GM18507 (cell line): ENCODE results near the gene NEK9.
"Not testable (repeated sequence)": the region's sequence is repeated elsewhere in the genome, so short reads cannot be mapped to it uniquely, and the experiment has no call there.

Experiments used
- DNase-seq: peaks from one replicate; pipeline ENCODE4 v3.0.0; 2011; ENCODE audit warnings: low read depth; ENCODE audit not compliant: insufficient read length; ENCODE audit errors: extremely low spot score
- FAIRE-seq: peaks from 2 replicates; lab custom pipeline; 2011; peaks lifted over from hg19 to GRCh38; lab: Jason Lieb, UNC

The NEK9 gene

DNA sequence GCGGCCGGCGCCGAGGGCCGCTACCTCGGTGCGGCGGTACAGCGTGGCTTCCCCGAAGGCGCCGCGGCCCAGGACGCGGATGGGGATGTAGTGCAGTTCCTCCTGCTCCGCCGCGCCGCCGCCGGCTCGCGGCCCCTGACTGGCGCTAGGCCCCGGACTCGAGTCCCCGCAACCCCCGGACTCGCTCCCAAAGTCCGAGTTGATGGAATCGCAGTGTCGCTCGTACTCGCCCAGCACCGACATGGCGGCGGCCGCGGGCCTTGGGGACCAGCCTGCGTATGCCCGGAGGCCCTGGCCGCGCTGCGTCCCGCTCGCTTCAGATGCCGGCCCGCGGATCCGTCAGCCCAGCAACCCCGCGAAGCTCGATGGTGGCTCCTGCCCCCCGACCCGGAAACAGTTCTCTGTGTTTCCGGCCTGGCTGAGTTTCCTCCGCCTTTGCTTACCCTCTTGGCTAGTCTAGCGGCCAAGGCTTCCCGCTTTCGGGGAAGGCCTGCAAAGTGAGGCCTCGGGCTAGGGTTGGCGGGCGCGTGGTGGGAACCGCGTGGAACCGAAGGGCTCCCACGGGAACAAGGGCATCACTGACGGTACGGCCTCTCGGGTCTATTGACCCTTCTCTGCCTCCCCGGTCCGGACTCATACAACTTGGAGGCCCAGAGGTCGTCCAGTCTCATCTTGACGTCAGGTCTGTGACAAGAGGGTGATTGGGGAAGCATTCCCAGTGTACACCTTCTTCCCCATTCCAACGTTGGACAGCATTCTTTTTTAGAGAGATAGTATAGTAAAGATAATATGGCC, at the start of gene NEK9:
NEK9 (minus strand) TSS at position 370 of the 795 bp plus-strand sequence; CDS start at position 243, 127 bp downstream.
- DNase-seq (peak; percentile 79), FAIRE-seq (peak; percentile 80)

DNA sequence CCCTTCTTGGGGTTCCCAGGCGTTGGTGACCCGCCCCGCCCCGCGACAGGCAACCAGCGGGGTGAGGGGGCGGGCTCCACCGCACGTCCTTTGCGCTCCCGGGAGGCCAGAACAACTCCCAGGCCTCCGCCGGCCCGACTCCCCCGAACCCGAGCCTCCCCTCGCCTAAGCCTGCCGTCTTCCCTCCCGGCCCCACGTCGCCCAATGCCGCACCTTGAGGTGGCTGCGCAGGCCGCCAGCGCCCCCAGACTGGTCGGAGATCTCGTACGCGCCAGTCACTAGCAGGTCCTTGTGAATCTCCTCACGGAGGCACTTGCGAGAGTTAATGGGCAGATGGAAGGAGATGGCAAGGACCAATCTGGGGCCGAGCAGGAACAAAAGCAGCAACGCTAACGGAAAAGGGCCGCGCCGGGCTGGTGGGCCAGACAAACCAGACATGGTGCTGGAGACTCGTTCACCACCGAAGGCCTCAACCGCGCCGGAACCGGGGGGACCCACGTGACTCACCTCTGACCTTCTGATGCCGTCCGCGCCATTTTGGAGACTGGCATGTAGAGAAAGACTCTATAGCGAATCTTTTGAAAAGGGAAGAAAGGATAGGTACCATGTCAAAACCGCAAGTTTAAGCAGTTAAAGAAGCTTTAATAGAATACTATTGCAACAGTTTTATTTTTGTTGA, 49.4 kb upstream of the NEK9 start, which contains the start of gene TMED10:
TMED10 (minus strand) TSS at position 471 of the 679 bp plus-strand sequence; CDS start at position 438, 33 bp downstream.
- peak; percentile 71 for DNase-seq
- FAIRE-seq: no peak

DNA sequence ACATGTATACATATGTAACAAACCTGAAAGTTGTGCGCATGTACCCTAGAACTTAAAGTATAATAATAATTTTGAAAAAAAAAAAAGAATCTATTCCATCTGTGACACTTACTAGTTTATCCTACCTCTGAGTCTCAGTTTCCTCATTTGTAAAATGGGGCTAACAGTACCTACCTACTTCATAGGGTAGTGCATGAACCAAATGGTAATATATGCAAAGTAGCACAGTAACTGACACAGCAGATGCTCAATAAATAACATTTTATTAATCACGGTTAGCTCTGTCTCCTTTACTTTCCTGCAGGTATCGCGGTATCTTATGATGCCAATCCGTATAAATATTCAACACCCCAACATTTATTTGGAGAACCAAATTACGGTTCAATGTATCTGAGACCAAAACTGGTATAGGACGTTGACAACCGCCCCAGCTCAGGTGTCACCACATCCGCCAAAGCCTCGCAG, 48.9 kb upstream of the NEK9 start:
- DNase-seq (no peak), FAIRE-seq (no peak)

GRCh38 chr14:75174066-75174465, 47.2 kb upstream of the NEK9 start:
- no peak for FAIRE-seq

GRCh38 chr14:75170772-75171171, 43.9 kb upstream of the NEK9 start:
- DNase-seq (no peak), FAIRE-seq (no peak)

More at GRCh38 chr14:75174066-75174465, 47.2 kb upstream of the NEK9 start:
- DNase-seq: no peak

- FAIRE-seq: no peak
- no peak for DNase-seq
Measured at GRCh38 chr14:75168586-75169335, 41.9 kb upstream of the NEK9 start.

DNA sequence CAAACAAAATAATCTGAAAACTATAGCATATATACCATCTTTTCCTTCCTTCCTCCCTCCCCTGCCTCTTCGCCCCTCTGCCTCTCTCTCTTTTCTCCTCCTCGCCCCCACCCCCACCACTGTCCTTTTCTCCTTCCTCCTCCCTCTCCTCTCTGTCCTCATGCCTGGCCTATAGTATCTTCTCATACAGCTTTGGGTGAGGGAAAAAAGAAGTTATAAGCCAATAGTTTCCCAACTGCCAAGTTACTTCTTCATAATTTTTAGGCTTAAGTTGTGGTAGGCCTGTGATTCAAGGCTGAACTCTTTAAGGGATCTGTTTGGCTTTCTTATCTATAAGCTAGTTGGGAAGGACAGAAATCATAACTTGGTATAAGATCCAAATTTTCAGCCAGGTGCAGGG, 40.5 kb upstream of the NEK9 start:
- DNase-seq: no peak
- no peak for FAIRE-seq

DNA sequence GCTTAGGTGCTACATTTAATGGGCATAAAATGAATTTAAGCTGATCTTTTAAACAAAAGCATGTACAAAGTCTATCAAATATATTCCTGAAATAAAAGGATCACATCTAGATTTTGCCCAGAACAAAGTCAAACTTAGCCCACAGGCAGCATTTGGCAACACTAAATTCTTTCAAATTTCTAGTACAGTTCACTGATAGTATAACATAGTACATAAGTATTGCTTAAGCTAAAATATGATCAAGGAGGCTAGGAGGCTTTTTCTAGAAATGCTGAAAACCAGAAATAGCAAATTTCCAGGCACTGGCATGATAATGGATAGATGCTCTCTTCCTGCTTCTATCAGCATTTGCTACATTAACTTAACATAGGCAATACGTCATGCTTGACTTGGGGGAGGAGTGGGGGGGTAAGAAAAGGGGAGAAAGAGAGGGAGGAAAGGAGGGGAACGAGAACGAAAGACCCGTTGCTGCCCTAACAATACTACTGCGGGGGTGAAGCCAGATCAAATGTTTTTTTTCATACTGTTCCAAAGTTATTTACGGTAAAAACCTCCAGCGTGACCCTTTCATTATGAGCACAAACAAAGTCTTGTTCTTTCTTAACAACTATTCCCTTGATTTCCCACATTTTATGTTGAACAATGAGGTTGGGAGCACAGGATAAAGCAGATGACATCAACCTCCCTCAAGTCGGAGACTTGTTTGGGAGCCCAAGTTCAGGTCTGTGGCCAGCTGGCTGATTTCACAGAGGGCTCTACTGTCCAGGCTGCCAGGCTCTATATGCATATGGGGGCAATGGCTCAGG, 38.9 kb upstream of the NEK9 start:
- FAIRE-seq (no peak), DNase-seq (no peak)

DNA sequence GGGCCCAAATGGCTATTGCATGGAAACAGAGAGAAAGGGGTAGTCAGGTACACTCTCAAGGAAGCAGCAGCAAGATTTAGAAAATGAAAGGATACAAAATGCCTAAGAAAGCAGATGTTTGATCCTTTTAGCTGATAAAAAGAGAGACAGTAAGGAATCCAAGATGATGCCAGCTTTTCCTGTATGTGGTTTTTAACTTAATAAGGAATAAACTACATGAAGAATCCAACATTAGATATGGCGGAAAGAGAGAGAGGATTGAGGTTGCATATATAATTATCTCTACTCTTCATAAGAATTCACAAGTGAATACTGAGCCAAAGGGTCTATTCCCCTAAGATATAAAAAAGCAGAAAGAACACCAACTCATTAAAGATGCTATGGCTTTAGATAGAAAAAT, 38.0 kb upstream of the NEK9 start:
- FAIRE-seq (no peak), DNase-seq (no peak)

GRCh38 chr14:75163677-75164076, 36.8 kb upstream of the NEK9 start:
- FAIRE-seq (no peak), DNase-seq (no peak)

DNA sequence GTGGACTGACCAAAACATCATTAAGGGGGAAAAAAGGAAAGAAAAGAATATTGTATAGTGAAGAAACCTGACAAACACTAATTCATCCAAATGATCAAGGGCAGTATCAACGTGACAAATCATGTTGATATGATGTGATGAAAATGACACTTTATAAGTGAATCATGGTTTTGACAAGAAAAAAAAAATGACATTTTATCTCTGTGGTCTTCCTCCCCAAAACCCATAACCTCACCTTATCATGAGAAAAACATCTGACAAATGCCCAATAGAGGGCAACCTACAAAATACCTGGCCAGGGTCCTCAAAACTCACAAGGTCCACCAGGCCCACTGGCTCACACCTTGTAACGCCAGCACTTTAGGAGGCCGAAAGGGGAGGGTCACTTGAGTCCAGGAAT, 35.8 kb upstream of the NEK9 start:
- DNase-seq (no peak), FAIRE-seq (no peak)

DNA sequence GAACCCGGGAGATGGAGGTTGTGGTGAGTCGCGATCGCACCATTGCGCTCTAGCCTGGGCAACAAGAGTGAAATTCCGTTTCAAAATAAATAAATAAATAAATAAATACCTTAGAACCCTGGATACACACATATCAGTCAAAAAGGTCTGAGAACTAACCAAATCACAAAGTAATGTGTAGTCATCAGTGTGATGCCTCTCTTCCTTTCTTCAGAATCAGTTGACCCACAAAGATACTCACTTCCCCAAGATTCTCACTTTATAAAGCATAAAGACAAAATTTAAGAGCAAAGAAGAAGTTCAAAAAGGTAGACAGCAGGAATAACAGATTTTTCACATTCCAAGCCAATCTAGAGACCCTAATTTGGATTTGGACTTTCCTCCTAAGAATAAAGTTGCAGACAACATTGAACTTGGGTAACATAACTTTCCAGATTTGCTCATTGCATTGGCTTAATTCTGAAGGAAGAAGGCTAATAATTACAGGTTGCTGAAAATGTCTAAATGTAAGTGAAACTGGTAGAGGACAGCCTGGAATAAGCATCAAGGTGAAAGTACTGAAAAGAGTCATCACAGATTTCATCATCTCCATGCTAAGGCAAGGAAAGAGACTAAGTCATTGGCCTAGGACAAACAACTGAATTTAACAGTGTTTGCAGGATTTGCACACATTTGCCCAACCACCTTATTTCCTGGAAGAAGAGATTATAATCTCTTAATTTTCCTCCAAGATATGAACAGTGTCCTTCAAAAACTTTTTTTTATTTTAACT, 32.2 kb upstream of the NEK9 start:
- DNase-seq (peak; percentile 9), FAIRE-seq (peak; percentile 86)

GRCh38 chr14:75156901-75157300, 30.1 kb upstream of the NEK9 start:
- FAIRE-seq: no peak
- no peak for DNase-seq

GRCh38 chr14:75156111-75156510, 29.3 kb upstream of the NEK9 start:
- DNase-seq (no peak), FAIRE-seq (no peak)

- FAIRE-seq (no peak), DNase-seq (no peak)
Measured at GRCh38 chr14:75155169-75155568, 28.3 kb upstream of the NEK9 start.

DNA sequence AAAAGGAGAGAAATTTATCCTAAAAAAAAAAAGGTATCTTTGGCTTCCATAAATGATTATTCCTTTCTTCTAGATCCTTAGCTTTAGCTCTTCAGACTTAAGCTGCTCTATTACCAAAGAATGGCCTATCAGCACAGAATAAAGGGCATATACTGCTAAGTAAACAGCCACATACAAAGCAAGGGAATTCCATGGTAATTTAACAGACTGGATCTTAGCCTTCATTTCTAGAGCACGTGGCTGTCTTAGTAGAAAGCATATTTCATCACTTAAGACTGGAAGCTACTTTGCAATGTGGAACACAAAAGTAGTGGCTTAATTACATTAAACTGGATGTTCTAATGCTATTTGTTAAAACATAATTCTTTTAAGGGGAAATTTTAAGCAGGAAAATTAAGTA, 26.4 kb upstream of the NEK9 start:
- FAIRE-seq: no peak
- DNase-seq: no peak

DNA sequence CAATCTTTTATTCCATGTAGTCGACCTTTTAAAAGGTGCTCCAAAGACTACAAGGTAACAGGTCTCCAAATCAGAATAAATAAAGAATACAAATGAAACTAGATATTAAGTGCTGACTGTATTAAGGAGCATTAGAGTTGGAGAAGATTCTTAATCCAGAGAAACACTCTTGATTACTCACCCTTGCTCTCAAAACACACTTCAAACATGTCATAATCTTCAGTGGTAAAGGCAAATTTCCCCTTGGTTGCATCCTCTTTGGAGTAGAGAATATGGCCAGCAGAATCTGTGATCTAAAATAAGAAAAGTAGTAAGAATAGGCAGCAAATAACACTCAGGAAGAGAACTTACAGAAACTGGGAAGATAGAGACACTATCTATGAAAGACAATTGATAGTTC, 25.0 kb upstream of the NEK9 start:
- FAIRE-seq (no peak), DNase-seq (no peak)

- not testable (repeated sequence) for FAIRE-seq, DNase-seq
Measured at GRCh38 chr14:75150637-75151036, 23.8 kb upstream of the NEK9 start.

DNA sequence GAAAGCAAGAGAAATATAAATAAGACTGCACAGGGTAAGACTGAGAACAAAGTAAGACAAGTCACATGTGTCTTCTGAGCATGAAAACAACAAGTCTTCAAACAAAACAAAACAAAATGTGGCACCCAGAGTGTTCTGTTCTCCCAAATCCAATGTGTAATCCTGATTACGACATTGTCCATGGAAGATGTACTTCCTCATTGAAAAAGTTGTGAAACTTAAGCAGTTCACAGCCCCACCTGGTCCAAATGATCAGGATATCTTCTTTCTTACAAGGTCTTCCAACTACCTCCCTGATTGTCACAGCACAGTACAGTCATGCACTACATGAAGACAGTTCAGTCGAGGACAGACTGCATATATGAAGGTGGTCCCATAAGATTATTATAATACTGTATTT, 23.3 kb upstream of the NEK9 start:
- FAIRE-seq (no peak), DNase-seq (no peak)
